Smooth muscle cell (in vitro differentiated cells): ENCODE results near the gene SYT14. TPM values are rescaled to one million over a fixed set of nuclear protein-coding genes. Genes with fewer than 3 reads are reported as not detected.

Experiments used
- DNase-seq: peaks from one replicate; lab custom pipeline; 2025; ENCODE audit not compliant: unreplicated experiment; lab: John Stamatoyannopoulos, UW
- H2AFZ ChIP-seq: fragments of 200-600 bp; sonication (generic); 2 replicates; pipeline ENCODE4 v1.6.0; 2016; ENCODE audit warnings: antibody characterized with exemption, low read depth, mild to moderate bottlenecking
- H3F3A ChIP-seq: fragments of 200-600 bp; sonication (generic); 2 replicates; pipeline ENCODE4 v1.6.0; 2017; ENCODE audit warnings: antibody characterized with exemption, low read depth
- H3K27ac ChIP-seq: fragments of 200-600 bp; sonication (generic); 2 replicates; pipeline ENCODE4 v1.5.1; 2016; ENCODE audit warnings: low read depth, mild to moderate bottlenecking
- H3K27me3 ChIP-seq: fragments of 200-600 bp; sonication (generic); 2 replicates; pipeline ENCODE4 v1.6.1; 2016; ENCODE audit warnings: low read depth, mild to moderate bottlenecking
- H3K36me3 ChIP-seq: fragments of 200-600 bp; sonication (generic); 2 replicates; pipeline ENCODE4 v1.5.1; 2016; ENCODE audit warnings: low read depth
- H3K4me1 ChIP-seq: fragments of 200-600 bp; sonication (generic); 2 replicates; pipeline ENCODE4 v1.5.1; 2016; ENCODE audit warnings: low read depth
- H3K4me2 ChIP-seq: fragments of 200-600 bp; sonication (generic); 2 replicates; pipeline ENCODE4 v1.6.0; 2016; ENCODE audit warnings: mild to moderate bottlenecking
- H3K4me3 ChIP-seq: fragments of 200-600 bp; sonication (generic); 2 replicates; pipeline ENCODE4 v1.5.1; 2016; ENCODE audit warnings: mild to moderate bottlenecking
- H3K79me2 ChIP-seq: fragments of 200-600 bp; sonication (generic); 2 replicates; pipeline ENCODE4 v1.6.0; 2016; ENCODE audit warnings: low read depth, mild to moderate bottlenecking
- H3K9ac ChIP-seq: fragments of 200-600 bp; sonication (generic); 2 replicates; pipeline ENCODE4 v1.6.0; 2016; ENCODE audit warnings: low read depth
- H3K9me3 ChIP-seq: fragments of 200-600 bp; sonication (generic); replicated peaks from 2 replicates; pipeline ENCODE4 v1.5.1; 2016; ENCODE audit warnings: low read depth
- H4K20me1 ChIP-seq: fragments of 200-600 bp; sonication (generic); 2 replicates; pipeline ENCODE4 v1.6.0; 2016; ENCODE audit warnings: low read depth
- WGBS: methylation state at CpG from one replicate; pipeline ENCODE4 v1.1.7; 2016; ENCODE audit warnings: low lambda C conversion rate; 5-methylcytosine and 5-hydroxymethylcytosine counted together
- polyA plus RNA-seq: library from polyadenylated mRNA; unstranded; fragments of >200 nt; fragmentation: Nextera tagmentation; extraction: Ambion mirVana; gene quantifications from 2 replicates; pipeline ENCODE4 v1.2.1, GENCODE V29; 2016
- total RNA-seq: library from RNA; depleted of rRNA; stranded (reverse); fragments of >200 nt; gene quantifications from 2 replicates; pipeline ENCODE4 v1.2.3, GENCODE V29; 2014
- TF ChIP-seq, protein P1 (sequence below): fragments of 200-600 bp; sonication (generic); IDR thresholded peaks from 2 replicates; pipeline ENCODE4 v1.5.1; 2017; ENCODE audit warnings: borderline replicate concordance, mild to moderate bottlenecking, antibody characterized with exemption; ENCODE audit not compliant: insufficient read depth, poor library complexity, severe bottlenecking

Gene SYT14
- total and polyA plus RNA-seq, 2 experiments from 2014 or later: 0.81 TPM; not detected in 1

DNA sequence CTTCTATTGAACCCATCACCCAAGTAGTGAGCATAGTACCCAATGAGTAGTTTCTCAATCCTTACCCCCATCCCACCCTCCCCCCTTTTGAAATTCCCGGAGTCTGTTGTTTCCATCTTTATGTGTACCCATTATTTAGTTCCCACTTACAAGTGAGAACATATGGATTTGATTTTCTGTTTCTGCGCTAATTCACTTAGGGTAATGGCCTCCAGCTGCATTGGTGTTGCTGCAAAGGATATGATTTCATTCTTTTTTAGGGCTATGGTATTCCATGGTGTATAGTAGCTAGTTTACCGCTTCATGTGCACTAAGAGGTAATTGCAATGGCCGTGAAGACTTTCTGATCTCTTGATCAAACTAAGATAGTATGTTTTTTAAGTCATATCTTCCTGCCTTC is 187.1 kb downstream of the SYT14 start:
- Histone ChIP-seq H3K9ac (no peak overlapping the region), H3K27me3 (no peaks in the 10 kb centered on the region), H3K4me2 (no peak overlapping the region), H3K4me1 (peaks cover 5% of the 10 kb centered on the region), H3K36me3 (no peaks in the 10 kb centered on the region), H3K4me3 (no peak overlapping the region), H4K20me1 (no peaks in the 10 kb centered on the region), H3K9me3 (no peaks in the 10 kb centered on the region), H2AFZ (no peak overlapping the region), H3F3A (peaks cover 8% of the 10 kb centered on the region), H3K79me2 (no peaks in the 10 kb centered on the region), H3K27ac (peak overlapping the region; percentile 48)
- 63% methylated on average over 4 of the region's 4 CpGs for WGBS
- no peak for DNase-seq
- TF ChIP-seq, protein P1, sequence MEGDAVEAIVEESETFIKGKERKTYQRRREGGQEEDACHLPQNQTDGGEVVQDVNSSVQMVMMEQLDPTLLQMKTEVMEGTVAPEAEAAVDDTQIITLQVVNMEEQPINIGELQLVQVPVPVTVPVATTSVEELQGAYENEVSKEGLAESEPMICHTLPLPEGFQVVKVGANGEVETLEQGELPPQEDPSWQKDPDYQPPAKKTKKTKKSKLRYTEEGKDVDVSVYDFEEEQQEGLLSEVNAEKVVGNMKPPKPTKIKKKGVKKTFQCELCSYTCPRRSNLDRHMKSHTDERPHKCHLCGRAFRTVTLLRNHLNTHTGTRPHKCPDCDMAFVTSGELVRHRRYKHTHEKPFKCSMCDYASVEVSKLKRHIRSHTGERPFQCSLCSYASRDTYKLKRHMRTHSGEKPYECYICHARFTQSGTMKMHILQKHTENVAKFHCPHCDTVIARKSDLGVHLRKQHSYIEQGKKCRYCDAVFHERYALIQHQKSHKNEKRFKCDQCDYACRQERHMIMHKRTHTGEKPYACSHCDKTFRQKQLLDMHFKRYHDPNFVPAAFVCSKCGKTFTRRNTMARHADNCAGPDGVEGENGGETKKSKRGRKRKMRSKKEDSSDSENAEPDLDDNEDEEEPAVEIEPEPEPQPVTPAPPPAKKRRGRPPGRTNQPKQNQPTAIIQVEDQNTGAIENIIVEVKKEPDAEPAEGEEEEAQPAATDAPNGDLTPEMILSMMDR: no peak

DNA sequence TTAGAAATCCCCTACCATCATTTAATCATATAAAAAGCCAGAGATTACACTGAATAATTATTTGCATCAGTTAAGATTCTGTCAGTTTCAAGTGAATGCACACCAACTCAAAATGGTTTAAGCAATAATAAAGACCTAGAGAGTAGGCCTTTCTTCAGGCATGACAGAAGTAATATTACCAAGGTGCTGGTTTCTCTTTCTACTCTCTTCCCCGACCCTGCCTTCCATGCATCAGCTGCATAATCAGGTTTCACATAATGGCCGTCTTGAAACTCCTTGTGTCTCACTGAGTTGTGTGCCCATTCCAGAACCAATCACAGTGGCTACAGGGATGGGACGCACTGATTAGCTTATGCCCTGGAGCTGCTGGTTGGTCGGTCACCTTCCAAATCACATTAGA is 191.1 kb downstream of the SYT14 start:
- no peaks in the 10 kb centered on the region for H3K79me2 ChIP-seq
- no peak overlapping the region for H3K27ac ChIP-seq
- H3K9ac ChIP-seq: no peak overlapping the region
- H4K20me1 ChIP-seq: no peaks in the 10 kb centered on the region
- 89% methylated on average over 4 of the region's 4 CpGs for WGBS
- DNase-seq: no peak
- no peak overlapping the region for H2AFZ ChIP-seq
- H3K36me3 ChIP-seq: no peaks in the 10 kb centered on the region
- no peaks in the 10 kb centered on the region for H3K9me3 ChIP-seq
- no peaks in the 10 kb centered on the region for H3F3A ChIP-seq
- no peaks in the 10 kb centered on the region for H3K27me3 ChIP-seq
- TF ChIP-seq, protein P1: no peak
- no peak overlapping the region for H3K4me3 ChIP-seq
- no peak overlapping the region for H3K4me2 ChIP-seq
- no peaks in the 10 kb centered on the region for H3K4me1 ChIP-seq

DNA sequence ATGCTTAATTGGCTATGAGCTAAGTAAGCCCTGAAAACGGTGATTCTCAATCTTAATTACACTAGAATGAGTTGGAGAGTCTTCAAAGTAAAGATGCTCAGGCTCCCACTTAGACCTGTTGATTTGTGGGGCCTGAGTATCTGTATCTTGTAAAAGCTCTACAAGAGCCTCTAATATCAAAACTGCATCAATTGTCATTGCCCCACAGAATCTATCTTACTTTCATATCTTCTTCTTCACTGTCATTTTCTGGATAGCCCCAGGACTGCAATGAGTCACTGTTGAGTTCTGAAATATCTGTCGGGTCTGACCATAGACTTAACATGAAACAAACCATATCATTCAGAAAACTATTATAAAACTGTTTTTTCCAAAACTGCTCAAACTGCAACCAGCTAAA is 191.7 kb downstream of the SYT14 start:
- H3K4me2 ChIP-seq: no peak overlapping the region
- H3K36me3 ChIP-seq: no peaks in the 10 kb centered on the region
- H3K79me2 ChIP-seq: no peaks in the 10 kb centered on the region
- no peak overlapping the region for H3K4me3 ChIP-seq
- DNase-seq: no peak
- WGBS: 47% methylated on average over 2 of the region's 2 CpGs
- H3K4me1 ChIP-seq: no peaks in the 10 kb centered on the region
- no peaks in the 10 kb centered on the region for H3K27me3 ChIP-seq
- no peak overlapping the region for H3K9ac ChIP-seq
- no peaks in the 10 kb centered on the region for H3K9me3 ChIP-seq
- TF ChIP-seq, protein P1: no peak
- no peak overlapping the region for H3K27ac ChIP-seq
- H2AFZ ChIP-seq: no peak overlapping the region
- H3F3A ChIP-seq: no peaks in the 10 kb centered on the region
- H4K20me1 ChIP-seq: no peaks in the 10 kb centered on the region

DNA sequence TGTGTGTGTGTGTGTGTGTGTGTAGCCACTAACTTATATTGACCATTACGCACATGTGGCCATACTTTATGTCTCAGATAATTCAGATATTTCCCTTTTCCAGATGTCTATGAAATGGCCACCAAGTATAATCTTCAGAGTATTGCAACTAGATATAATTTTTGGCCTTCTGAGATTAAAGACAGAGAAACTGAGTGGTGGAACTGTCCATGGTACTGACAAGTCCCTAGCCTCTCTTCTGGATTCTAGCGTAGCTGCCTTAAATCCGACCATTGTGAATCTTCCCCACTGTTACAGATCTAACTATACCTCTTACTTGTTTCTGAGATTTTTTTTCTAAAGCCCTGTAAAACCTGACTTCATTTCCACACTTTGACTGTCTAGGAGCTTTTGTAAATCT is 194.6 kb downstream of the SYT14 start:
- no peak overlapping the region for H3K4me3 ChIP-seq
- H3K27ac ChIP-seq: no peak overlapping the region
- no peak overlapping the region for H3K4me2 ChIP-seq
- no peaks in the 10 kb centered on the region for H3K4me1 ChIP-seq
- 64% methylated on average over 3 of the region's 3 CpGs for WGBS
- H2AFZ ChIP-seq: no peak overlapping the region
- DNase-seq: no peak
- no peaks in the 10 kb centered on the region for H3K27me3 ChIP-seq
- H3F3A ChIP-seq: no peaks in the 10 kb centered on the region
- H3K9ac ChIP-seq: no peak overlapping the region
- H4K20me1 ChIP-seq: no peaks in the 10 kb centered on the region
- TF ChIP-seq, protein P1: no peak
- H3K36me3 ChIP-seq: no peaks in the 10 kb centered on the region
- H3K79me2 ChIP-seq: no peaks in the 10 kb centered on the region
- H3K9me3 ChIP-seq: no peaks in the 10 kb centered on the region
